OCI-M1 (cell line): Measurements from ENCODE around the gene FAM174C.

ENCODE experiments used
- DNase-seq: peaks from one replicate; lab custom pipeline; 2025; lab: John Stamatoyannopoulos, UW

The FAM174C gene

GRCh38 chr19:1321539-1321938 lies 46.2 kb downstream of the FAM174C start:
- no peak for DNase-seq

- no peak for DNase-seq
These were observed 47.1 kb downstream of the FAM174C start for GRCh38 chr19:1322198-1322981.

- DNase-seq = no peak
These were observed 49.0 kb downstream of the FAM174C start for GRCh38 chr19:1324249-1324805.

- DNase-seq = no peak
These were observed 49.7 kb downstream of the FAM174C start for GRCh38 chr19:1324806-1325567.

GRCh38 chr19:1325568-1326294 lies 50.4 kb downstream of the FAM174C start:
- no peak for DNase-seq

GRCh38 chr19:1327125-1327524 lies 51.8 kb downstream of the FAM174C start:
- no peak for DNase-seq
